HCT116 (cell line): ENCODE data around the gene EZH2. TPM values are rescaled to one million over a fixed set of nuclear protein-coding genes. Genes with fewer than 3 reads are reported as not detected.

Experiments
- ATAC-seq: fragments of 200-7000 bp; cut with Tn5 transposase; 2 replicates; pipeline ENCODE4 v1.9.1; 2020; ENCODE audit warnings: mild to moderate bottlenecking, moderate library complexity
- BruUV-seq: library from RNA; stranded (reverse); fragments of 400-500 nt; replicated peaks from 2 replicates; lab custom pipeline; 2021; lab: Mats Ljungman, UMichigan
- CTCF ChIA-PET: fragments of 300-600 bp; sonication (Branson Sonifier 250); formaldehyde crosslinking; loops from one replicate; lab custom pipeline; 2021; ENCODE audit warnings: antibody characterized with exemption; lab: Charles Lee
- POLR2A ChIA-PET: fragments of 300-600, 350-600 bp; sonication (Branson Sonifier 250); formaldehyde crosslinking; loops from one replicate; lab custom pipeline; 2021; ENCODE audit warnings: antibody characterized with exemption; lab: Charles Lee
- RAD21 ChIA-PET, 2 experiments: fragments of 300-600 bp; sonication (Branson Sonifier 250); formaldehyde crosslinking; loops; one replicate each; lab custom pipeline; 2023; ENCODE audit warnings: low total read pairs in 2 of 2; ENCODE audit not compliant: uncharacterized antibody in 2 of 2, unreplicated experiment in 2 of 2, low non-redundant PET in 1 of 2; lab: Charles Lee
- DNase-seq: peaks from one replicate; pipeline ENCODE4 v3.0.0-alpha.2; 2010; ENCODE audit warnings: low read depth, low spot score
- H2AFZ ChIP-seq: fragments of 200-600 bp; shearing (Covaris generic), sonication (generic); 2 replicates; pipeline ENCODE4 v1.6.1; 2017; ENCODE audit warnings: low read depth, mixed run types, mixed read lengths, antibody characterized with exemption, low read length; ENCODE audit not compliant: poor library complexity, severe bottlenecking
- H3K27ac ChIP-seq: 2 replicates; pipeline ENCODE4 v1.5.1; 2012; ENCODE audit warnings: low read depth, low read length
- H3K27me3 ChIP-seq: fragments of 200-600 bp; sonication (generic); 2 replicates; pipeline ENCODE4 v1.6.1; 2016; ENCODE audit warnings: mixed run types, low read length, mixed read lengths; ENCODE audit not compliant: insufficient read depth
- H3K36me3 ChIP-seq, 2 experiments: fragments of 200-500 bp in 1 of 2; fragments of 200-600 bp in 1 of 2; sonication (Bioruptor generic) in 1 of 2; sonication (generic) in 1 of 2; 2 replicates each; pipeline versions ENCODE4 v1.5.1 to v1.6.1; 2014 to 2016; ENCODE audit warnings: low read length in 2 of 2, inconsistent platforms in 1 of 2, mixed read lengths in 1 of 2, mixed run types in 1 of 2; ENCODE audit not compliant: insufficient read depth in 2 of 2, control insufficient read depth in 1 of 2
- H3K4me1 ChIP-seq, 2 experiments: fragments of 200-600 bp in 1 of 2; sonication (generic) in 1 of 2; 2 replicates each; pipeline versions ENCODE4 v1.5.1 to v1.6.1; 2012 to 2017; ENCODE audit warnings: low read length in 2 of 2, inconsistent platforms in 1 of 2, mild to moderate bottlenecking in 1 of 2, mixed read lengths in 1 of 2, mixed run types in 1 of 2, moderate library complexity in 1 of 2; ENCODE audit not compliant: insufficient read depth in 2 of 2, control insufficient read depth in 1 of 2
- H3K4me2 ChIP-seq: fragments of 200-600 bp; sonication (generic); 2 replicates; pipeline ENCODE4 v1.6.1; 2017; ENCODE audit warnings: mixed run types, low read length, mixed read lengths
- H3K4me3 ChIP-seq, 2 experiments: fragments of 200-600 bp in 1 of 2; sonication (generic) in 1 of 2; replicated peaks in 1 of 2; 2 replicates each; pipeline ENCODE4 v1.5.1; 2011 to 2016; ENCODE audit warnings: low read length in 2 of 2, control low read depth in 1 of 2, low read depth in 1 of 2, mild to moderate bottlenecking in 1 of 2, mixed read lengths in 1 of 2, mixed run types in 1 of 2
- H3K79me2 ChIP-seq: fragments of 200-600 bp; sonication (generic); 2 replicates; pipeline ENCODE4 v1.6.1; 2017; ENCODE audit warnings: mild to moderate bottlenecking, mixed run types, low read length, moderate library complexity, mixed read lengths; ENCODE audit not compliant: insufficient read depth
- H3K9ac ChIP-seq: fragments of 200-600 bp; sonication (generic); 2 replicates; pipeline ENCODE4 v1.6.1; 2016; ENCODE audit warnings: low read length, mixed read lengths
- H3K9me2 ChIP-seq: fragments of 200-600 bp; sonication (generic), shearing (Covaris generic); 2 replicates; pipeline ENCODE4 v1.6.1; 2017; ENCODE audit warnings: mixed run types, mild to moderate bottlenecking, moderate library complexity; ENCODE audit not compliant: insufficient read depth
- H3K9me3 ChIP-seq, 2 experiments: fragments of 200-500 bp in 1 of 2; fragments of 200-600 bp in 1 of 2; sonication (Bioruptor generic) in 1 of 2; sonication (generic) in 1 of 2; 2 replicates each; pipeline ENCODE4 v1.6.1; 2014 to 2017; ENCODE audit warnings: low read length in 2 of 2, mixed read lengths in 2 of 2, inconsistent platforms in 1 of 2, low read depth in 1 of 2, mild to moderate bottlenecking in 1 of 2, mixed run types in 1 of 2, moderate library complexity in 1 of 2; ENCODE audit not compliant: control insufficient read depth in 1 of 2, insufficient read depth in 1 of 2
- H4K20me1 ChIP-seq: fragments of 200-600 bp; sonication (generic), shearing (Covaris generic); 2 replicates; pipeline ENCODE4 v1.6.1; 2017; ENCODE audit warnings: mixed run types, mild to moderate bottlenecking, moderate library complexity; ENCODE audit not compliant: insufficient read depth
- CBX3 ChIP-seq: IDR thresholded peaks from 2 replicates; pipeline ENCODE4 v1.6.1; 2012; ENCODE audit warnings: low read depth
- EGR1 ChIP-seq: IDR thresholded peaks from 2 replicates; pipeline ENCODE4 v1.6.1; 2012; ENCODE audit warnings: low read depth
- ELF1 ChIP-seq: IDR thresholded peaks from 2 replicates; pipeline ENCODE4 v1.6.1; 2012; ENCODE audit warnings: low read depth, borderline replicate concordance
- EZH2 ChIP-seq: fragments of 200-600 bp; sonication (generic); IDR thresholded peaks from 2 replicates; pipeline ENCODE4 v1.6.1; 2017; ENCODE audit warnings: antibody characterized with exemption, mixed run types
- EZH2phosphoT487 ChIP-seq: fragments of 200-600 bp; IDR thresholded peaks from 2 replicates; pipeline ENCODE4 v1.6.1; 2018; ENCODE audit warnings: antibody characterized with exemption, borderline replicate concordance
- FOSL1 ChIP-seq: IDR thresholded peaks from 2 replicates; pipeline ENCODE4 v1.6.1; 2012; ENCODE audit warnings: low read depth
- JUND ChIP-seq: IDR thresholded peaks from 2 replicates; pipeline ENCODE4 v1.6.1; 2012
- MAX ChIP-seq: IDR thresholded peaks from 2 replicates; pipeline ENCODE4 v1.6.1; 2012
- POLR2A ChIP-seq: IDR thresholded peaks from 2 replicates; pipeline ENCODE4 v1.7.0; 2011; ENCODE audit warnings: borderline replicate concordance; ENCODE audit not compliant: insufficient read depth, insufficient read length; ENCODE audit errors: extremely low read depth
- POLR2AphosphoS5 ChIP-seq: IDR thresholded peaks from 2 replicates; pipeline ENCODE4 v1.6.1; 2011; ENCODE audit warnings: mild to moderate bottlenecking, low read depth, low read length, moderate library complexity
- SIN3A ChIP-seq: IDR thresholded peaks from 2 replicates; pipeline ENCODE4 v1.6.1; 2012; ENCODE audit warnings: low read depth
- SP1 ChIP-seq: IDR thresholded peaks from 2 replicates; pipeline ENCODE4 v1.6.1; 2012; ENCODE audit warnings: low read depth
- TCF7L2 ChIP-seq: IDR thresholded peaks from 2 replicates; pipeline ENCODE4 v1.7.0; 2011; ENCODE audit warnings: borderline replicate concordance, inconsistent platforms; ENCODE audit not compliant: insufficient read depth, insufficient read length; ENCODE audit errors: extremely low read depth
- YY1 ChIP-seq: IDR thresholded peaks from 2 replicates; pipeline ENCODE4 v1.6.1; 2011; ENCODE audit warnings: low read length, low read depth, moderate library complexity, mild to moderate bottlenecking; ENCODE audit not compliant: insufficient replicate concordance; ENCODE audit errors: extremely low read depth
- ZFX ChIP-seq: fragments of 450-650 bp; IDR thresholded peaks from 2 replicates; pipeline ENCODE4 v1.6.1; 2017
- intact Hi-C: fragments of 100-400 bp; cut with micrococcal nuclease; formaldehyde crosslinking; loops from 2 replicates; pipeline ENCODE4 v1.10.0; 2022
- total RNA-seq: library from RNA; stranded (reverse); gene quantifications from one replicate; pipeline ENCODE4 v1.2.1, GENCODE V29; 2021; ENCODE audit not compliant: unreplicated experiment

The EZH2 gene
- total RNA-seq, 1 experiment from 2014 or later = 55.2 TPM

DNA sequence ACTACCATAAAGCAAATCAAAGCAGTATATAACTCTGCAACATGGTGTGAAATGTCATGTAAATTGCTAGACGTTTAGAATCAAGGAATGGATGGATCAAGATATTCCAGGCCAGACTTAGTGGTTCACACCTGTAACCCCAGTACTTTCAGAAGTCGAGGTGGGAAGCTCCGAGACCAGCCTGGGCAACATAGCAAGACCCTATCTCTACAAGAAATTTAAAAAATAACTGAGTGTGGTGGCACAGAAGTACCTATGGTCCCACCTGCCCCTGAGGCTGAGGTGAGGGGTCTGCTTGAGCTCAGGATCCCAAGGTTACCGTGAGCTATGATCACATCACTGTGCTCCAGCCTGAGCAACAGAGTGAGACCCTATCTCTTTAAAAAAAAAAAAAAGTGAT is 2.8 kb upstream of the EZH2 start:
- BruUV-seq = no TSS peak
- Histone ChIP-seq H3K4me3 (no peak overlapping the region), H3K79me2 (peaks cover 20% of the 10 kb centered on the region), H2AFZ (no peak overlapping the region), H3K9me2 (no peaks in the 10 kb centered on the region), H3K4me1 (peaks cover 7 to 19% of the 10 kb centered on the region in 2 experiments; a peak in 3 of 4 replicates), H3K27me3 (no peaks in the 10 kb centered on the region), H3K9ac (no peak overlapping the region), H3K36me3 (no peaks in the 10 kb centered on the region), H3K9me3 (no peaks in the 10 kb centered on the region), H3K27ac (no peak overlapping the region), H3K4me2 (no peak overlapping the region), H4K20me1 (peaks cover 8% of the 10 kb centered on the region; the same call in 1 of the 2 replicates)
- DNase-seq (no peak), ATAC-seq (no peak)
- RAD21 ChIA-PET = no interaction called here
- POLR2A ChIA-PET = no interaction called here
- intact Hi-C loops = no loop called here
- CTCF ChIA-PET = no interaction called here
- no peak for TF ChIP-seq SIN3A
- no peak for TF ChIP-seq FOSL1
- no peak for TF ChIP-seq EGR1
- TF ChIP-seq JUND = no peak
- no peak for TF ChIP-seq EZH2
- TF ChIP-seq MAX = no peak
- no peak for TF ChIP-seq ELF1

DNA sequence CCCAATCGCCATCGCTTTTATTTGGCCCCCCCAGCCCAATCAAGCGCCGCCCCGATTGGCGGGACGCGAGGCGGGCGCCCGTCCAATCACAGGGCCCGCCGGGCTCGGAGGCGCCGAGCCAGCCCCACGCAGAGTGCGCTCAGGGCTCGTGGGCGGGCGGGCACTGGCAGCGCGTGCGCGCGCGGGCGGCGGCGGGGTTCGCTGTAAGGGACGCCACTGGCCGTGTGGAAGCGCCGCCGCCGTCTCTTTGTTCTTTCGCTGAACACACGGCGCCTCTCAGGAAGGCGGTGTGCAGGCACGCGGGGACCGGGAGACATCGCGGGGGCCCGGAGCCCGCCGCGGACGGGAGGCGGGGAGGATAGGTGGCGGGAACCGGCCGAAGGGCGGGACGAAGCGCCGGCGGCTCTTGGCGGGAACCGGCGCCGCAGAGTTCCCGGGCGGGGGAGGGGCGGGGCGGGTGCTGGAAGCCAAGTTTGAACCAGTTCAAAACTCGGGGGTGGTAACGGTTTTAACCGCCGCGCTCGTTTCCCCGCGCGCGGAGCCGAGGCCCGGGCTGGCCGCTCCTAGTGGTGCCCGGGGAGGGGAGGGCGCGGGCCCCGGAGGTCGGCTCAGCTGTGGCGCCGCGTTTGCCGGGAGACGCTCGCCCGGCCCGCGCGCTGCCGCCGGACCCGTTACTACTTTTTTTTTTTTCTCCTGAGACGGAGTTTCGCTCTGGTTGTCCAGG is 370 bp upstream of the EZH2 start:
- Histone ChIP-seq H3K9ac (peak overlapping the region; percentile 94), H2AFZ (no peak overlapping the region), H3K27me3 (no peaks in the 10 kb centered on the region), H3K4me3 (peak overlapping the region; percentile 69 to 78), H3K9me3 (no peaks in the 10 kb centered on the region), H3K4me2 (peak overlapping the region; percentile 76), H4K20me1 (peaks cover 17% of the 10 kb centered on the region; the same call in 1 of the 2 replicates), H3K4me1 (peaks cover 8 to 19% of the 10 kb centered on the region in 2 experiments; a peak in 3 of 4 replicates), H3K79me2 (peaks cover 44% of the 10 kb centered on the region), H3K9me2 (no peaks in the 10 kb centered on the region), H3K27ac (peak overlapping the region; percentile 94), H3K36me3 (no peaks in the 10 kb centered on the region)
- BruUV-seq = no TSS peak
- RAD21 ChIA-PET = interaction anchor here in 1 of 2 experiments (0.7 kb wide), 1 partner anchor 57 kb away, joined by 3 read pairs; no protein-coding TSS in a partner anchor
- peak; percentile 91 for ATAC-seq
- CTCF ChIA-PET = no interaction called here
- DNase-seq = peak; percentile 74
- TF ChIP-seq SIN3A = peak; percentile 54
- peak; percentile 84 for TF ChIP-seq MAX
- TF ChIP-seq SP1 = peak; percentile 89
- TF ChIP-seq EGR1 = peak; percentile 80
- no peak for TF ChIP-seq EZH2phosphoT487
- TF ChIP-seq TCF7L2 = peak; percentile 80
- TF ChIP-seq POLR2AphosphoS5 = peak; percentile 33
- no peak for TF ChIP-seq EZH2
- peak; percentile 16 for TF ChIP-seq YY1
- no peak for TF ChIP-seq ELF1
- TF ChIP-seq POLR2A = no peak
- TF ChIP-seq ZFX = peak; percentile 49
- peak; percentile 31; the same call in 1 of the 2 replicates for TF ChIP-seq CBX3
- POLR2A ChIA-PET = interaction anchor here (0.7 to 1.2 kb wide), 2 partner anchors 34 to 57 kb away, joined by 3 to 4 read pairs; no protein-coding TSS in a partner anchor
- intact Hi-C loops = loop anchor here (1.0 kb wide), 3 partner anchors 57 to 206 kb away; partner anchors contain the start of gene ZNF786
